Lung (tissue), 12 donors: ENCODE data around the gene GLI2. TPM values are rescaled to one million over a fixed set of nuclear protein-coding genes. Genes with fewer than 3 reads are reported as not detected.
A peak's percentile ranks its signal among the peaks of the same experiment; 100 is the strongest.

Experiments used
- ATAC-seq: fragments of 200-7000 bp; cut with Tn5 transposase; one replicate; pipeline ENCODE4 v1.9.1; 2020; ENCODE audit warnings: moderate number of reproducible peaks; ENCODE audit not compliant: insufficient read depth, low FRiP score
- DNase-seq, 3 donors: peaks; one replicate each; pipeline ENCODE4 v3.0.0-alpha.2; 2013 to 2017
- H3K27ac ChIP-seq, 2 donors: one replicate each; pipeline ENCODE4 v1.5.1; 2013; ENCODE audit warnings: mild to moderate bottlenecking in 2 of 2, moderate library complexity in 2 of 2, control low read depth in 1 of 2, inconsistent platforms in 1 of 2, low read depth in 1 of 2, low read length in 1 of 2
- H3K27me3 ChIP-seq, 3 donors: one replicate each; pipeline ENCODE4 v1.5.1; 2013; ENCODE audit warnings: low read length in 2 of 3; ENCODE audit not compliant: control insufficient read depth in 3 of 3, insufficient read depth in 3 of 3
- H3K36me3 ChIP-seq, 4 donors: one replicate each; pipeline ENCODE4 v1.5.1; 2013; ENCODE audit warnings: low read length in 4 of 4, mild to moderate bottlenecking in 1 of 4, moderate library complexity in 1 of 4; ENCODE audit not compliant: control insufficient read depth in 4 of 4, insufficient read depth in 4 of 4
- H3K4me1 ChIP-seq, 5 donors: one replicate each; pipeline ENCODE4 v1.5.1; 2013; ENCODE audit warnings: low read length in 5 of 5, mild to moderate bottlenecking in 2 of 5, moderate library complexity in 1 of 5; ENCODE audit not compliant: control insufficient read depth in 5 of 5, insufficient read depth in 5 of 5
- H3K4me3 ChIP-seq: one replicate; pipeline ENCODE4 v1.5.1; 2013; ENCODE audit warnings: mild to moderate bottlenecking, control low read depth, moderate library complexity
- H3K9ac ChIP-seq, 2 donors: one replicate each; pipeline ENCODE4 v1.5.1; 2013; ENCODE audit warnings: low read length in 2 of 2, control low read depth in 1 of 2; ENCODE audit not compliant: insufficient read depth in 1 of 2
- H3K9me3 ChIP-seq, 4 donors: one replicate each; pipeline ENCODE4 v1.5.1; 2013; ENCODE audit warnings: low read length in 3 of 4, mild to moderate bottlenecking in 1 of 4, moderate library complexity in 1 of 4; ENCODE audit not compliant: control insufficient read depth in 4 of 4, insufficient read depth in 3 of 4
- CTCF ChIP-seq: IDR thresholded peaks from 2 replicates; pipeline ENCODE4 v1.5.1; 2012; ENCODE audit warnings: mild to moderate bottlenecking; ENCODE audit errors: control extremely low read depth, extremely low read depth
- WGBS, 2 donors: extraction: QIAGEN DNeasy Blood & Tissue Kit; methylation state at CpG; one replicate each; pipeline ENCODE4 v1.1.7; 2013; 5-methylcytosine and 5-hydroxymethylcytosine counted together
- polyA plus RNA-seq, 2 donors: library from polyadenylated mRNA; stranded (reverse); fragments of 200-250 nt; gene quantifications; one replicate each; pipeline ENCODE4 v1.2.1, GENCODE V29; 2013
- total RNA-seq, 2 donors: library from RNA; depleted of rRNA in 1 of 2; stranded (reverse); fragments of >200 nt in 1 of 2; gene quantifications; one replicate each; pipeline ENCODE4 v1.2.1, GENCODE V29; 2014 to 2021
- donor health status: control.
- donor health status: control.
- donor health status: Bipolar disorder and iron deficiency.
- donor health status: healthy.
- donor health status: DM: yes; HTN: yes; CAD: no.

Gene GLI2
- total and polyA plus RNA-seq, 4 donors: 1.1 to 9.2 (median 3.5) TPM

DNA sequence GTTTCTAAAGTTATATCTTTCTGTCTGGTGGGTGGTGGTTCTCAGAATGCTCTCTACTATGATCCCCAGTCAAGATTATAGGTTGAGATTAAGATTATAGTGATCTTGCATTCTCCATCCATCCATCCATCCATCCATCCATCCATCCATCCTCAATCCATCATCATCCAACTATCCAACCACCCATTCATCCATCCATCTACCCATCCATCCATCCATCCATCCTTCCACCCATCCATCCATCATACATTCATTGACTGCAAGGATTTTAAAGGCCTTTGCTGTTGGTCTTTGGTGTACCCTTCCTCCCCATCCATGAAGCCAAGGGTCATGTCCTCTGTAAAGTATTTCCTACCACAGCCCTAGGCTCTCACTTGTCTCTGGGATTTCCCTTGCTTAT is 13.1 kb downstream of the GLI2 start:
- no peak overlapping the region for H3K9ac ChIP-seq
- no peak overlapping the region for H3K27ac ChIP-seq
- H3K4me3 ChIP-seq: no peak overlapping the region
- no peak for TF ChIP-seq CTCF
- H3K27me3 ChIP-seq: no peaks in the 10 kb centered on the region
- no peaks in the 10 kb centered on the region for H3K36me3 ChIP-seq
- H3K4me1 ChIP-seq: peaks cover 0 to 30% (median 4%) of the 10 kb centered on the region in 5 donors
- peaks cover 0 to 2% (median 0%) of the 10 kb centered on the region in 4 donors for H3K9me3 ChIP-seq
- ATAC-seq (no peak), DNase-seq (no peak)

DNA sequence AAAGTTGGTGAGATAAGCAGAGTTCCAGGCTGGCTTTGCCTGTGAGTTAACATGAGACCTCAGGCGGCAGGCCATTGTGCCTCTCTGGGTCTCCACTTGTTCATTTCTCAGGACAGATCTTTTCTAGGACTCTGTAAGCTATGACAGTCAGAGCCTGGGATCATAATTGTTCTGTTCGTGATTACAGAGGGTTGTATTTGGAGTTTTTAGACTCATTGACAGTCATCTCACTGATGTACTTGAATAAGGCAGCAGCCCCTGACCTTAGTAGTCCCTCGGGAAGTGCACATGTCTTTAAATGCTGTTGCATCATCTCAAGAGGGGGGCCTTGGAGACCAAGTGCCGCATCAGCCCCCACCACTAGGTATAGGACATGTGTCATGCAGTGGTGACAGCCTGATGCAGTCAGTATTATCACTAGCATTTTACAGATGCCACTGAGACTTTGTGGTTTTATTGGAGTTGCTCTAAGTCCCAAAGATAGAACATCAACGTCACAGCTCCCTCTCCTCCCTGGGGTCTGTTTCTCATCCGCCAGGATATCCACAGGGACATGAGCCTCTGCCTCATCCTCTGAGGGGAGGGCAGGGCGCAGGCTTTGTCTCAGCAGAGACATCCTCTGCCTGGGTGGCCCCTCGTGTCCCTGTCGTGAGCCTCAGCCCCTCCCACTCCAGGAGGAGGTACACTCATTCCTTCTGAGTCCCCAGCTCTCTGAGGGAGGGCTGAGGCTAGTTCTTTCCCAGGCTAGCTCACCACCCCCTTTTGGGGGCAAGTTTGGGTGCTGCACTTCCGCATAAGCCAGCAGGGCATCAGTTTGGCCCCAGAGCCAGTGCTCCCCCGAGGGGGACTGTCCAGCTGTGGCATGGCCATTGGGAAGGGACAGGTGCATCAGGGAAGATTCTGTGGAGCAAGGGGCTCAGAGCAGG is 14.1 kb downstream of the GLI2 start:
- Histone ChIP-seq H3K4me1 (peaks cover 0 to 30% (median 9%) of the 10 kb centered on the region in 5 donors), H3K27me3 (no peaks in the 10 kb centered on the region), H3K9ac (no peak overlapping the region), H3K27ac (no peak overlapping the region), H3K4me3 (no peak overlapping the region), H3K9me3 (peaks cover 0 to 2% (median 0%) of the 10 kb centered on the region in 4 donors), H3K36me3 (no peaks in the 10 kb centered on the region)
- no peak for TF ChIP-seq CTCF
- ATAC-seq: no peak
- 77 to 85% methylated on average over 11 of the region's 11 CpGs for WGBS, 2 donors
- DNase-seq: peak in 1 of 3 donors; percentile 14

DNA sequence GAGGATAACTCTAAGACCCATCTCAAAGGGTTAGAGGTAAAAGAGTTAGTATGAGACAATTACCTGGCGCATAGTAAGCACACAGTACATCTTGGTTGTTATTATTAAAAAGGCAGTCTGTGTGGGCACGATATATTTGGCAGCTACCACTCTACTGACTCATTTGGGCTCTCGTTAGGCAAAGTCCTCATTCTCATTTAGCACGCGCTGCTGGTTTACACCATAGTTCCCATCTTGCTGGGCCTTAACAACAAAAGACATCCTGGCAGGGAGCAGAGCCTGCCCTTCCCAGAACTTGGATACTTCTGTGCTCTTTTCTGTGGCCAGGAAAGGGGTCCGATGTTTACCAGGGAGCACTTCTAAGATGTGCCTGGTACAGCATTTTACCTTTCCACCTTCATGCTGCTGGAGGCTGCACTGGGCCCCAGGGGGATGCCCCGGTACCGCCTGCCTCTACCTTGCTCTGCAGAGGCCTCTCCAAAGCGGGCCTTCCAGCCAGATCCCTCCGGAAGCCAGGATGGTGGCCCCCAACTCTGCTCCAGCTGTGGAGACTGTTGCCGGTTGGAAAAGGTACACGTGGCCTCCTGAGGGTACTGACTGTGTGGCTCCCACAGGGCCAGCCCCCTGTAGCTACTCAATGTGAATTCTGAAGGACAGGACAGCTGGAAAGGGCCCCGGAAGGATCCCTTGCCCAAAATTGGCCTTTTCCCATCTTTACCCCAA is 15.0 kb downstream of the GLI2 start:
- Histone ChIP-seq H3K4me3 (no peak overlapping the region), H3K27me3 (no peaks in the 10 kb centered on the region), H3K4me1 (peaks cover 0 to 30% (median 9%) of the 10 kb centered on the region in 5 donors), H3K27ac (no peak overlapping the region), H3K9ac (no peak overlapping the region), H3K36me3 (no peaks in the 10 kb centered on the region), H3K9me3 (peaks cover 0 to 2% (median 0%) of the 10 kb centered on the region in 4 donors)
- no peak for DNase-seq
- no peak for ATAC-seq
- TF ChIP-seq CTCF: no peak
- WGBS, 2 donors: 89 to 94% methylated on average over 13 of the region's 13 CpGs
